ENCODE data around the gene HSDL2.
"Not testable (repeated sequence)": the region's sequence is repeated elsewhere in the genome, so short reads cannot be mapped to it uniquely, and the experiment has no call there.

The HSDL2 gene

GRCh38 chr9:112380102-112380824 is at the start of gene HSDL2:
Gene HSDL2 (plus strand): TSS chr9:112380108. CDS start chr9:112380164, 56 bp downstream.
- no peak for DNase-seq

- DNase-seq, result no peak
Observed at GRCh38 chr9:112331674-112331952, 48.3 kb upstream of the HSDL2 start.

- DNase-seq, result no peak
Observed at GRCh38 chr9:112332214-112332613, 47.7 kb upstream of the HSDL2 start.

GRCh38 chr9:112332674-112332976 is 47.3 kb upstream of the HSDL2 start:
- no peak for DNase-seq

GRCh38 chr9:112332977-112333638 is 46.8 kb upstream of the HSDL2 start, which contains the start of gene PTBP3:
Gene PTBP3 (minus strand): TSS chr9:112333619. CDS start chr9:112297865, 35,754 bp downstream.
- peak; percentile 90 for DNase-seq

- peak; percentile 97 for DNase-seq
Observed at GRCh38 chr9:112333639-112334431, 46.1 kb upstream of the HSDL2 start.

- DNase-seq, result no peak
Observed at GRCh38 chr9:112334432-112334841, 45.5 kb upstream of the HSDL2 start.

- no peak for DNase-seq
Observed at GRCh38 chr9:112337547-112337946, 42.4 kb upstream of the HSDL2 start.

GRCh38 chr9:112338561-112338960 is 41.3 kb upstream of the HSDL2 start:
- DNase-seq, result no peak

- DNase-seq, result no peak
Observed at GRCh38 chr9:112339886-112340285, 40.0 kb upstream of the HSDL2 start.

- DNase-seq, result peak; percentile 79
Observed at GRCh38 chr9:112341730-112342129, 38.2 kb upstream of the HSDL2 start.

GRCh38 chr9:112348257-112349007 is 31.5 kb upstream of the HSDL2 start:
- DNase-seq, result peak; percentile 62

GRCh38 chr9:112349008-112349333 is 30.9 kb upstream of the HSDL2 start:
- no peak for DNase-seq

- no peak for DNase-seq
Observed at GRCh38 chr9:112351184-112351583, 28.7 kb upstream of the HSDL2 start.

- no peak for DNase-seq
Observed at GRCh38 chr9:112352209-112352608, 27.7 kb upstream of the HSDL2 start.

GRCh38 chr9:112354081-112354743 is 25.7 kb upstream of the HSDL2 start:
- no peak for DNase-seq

- no peak for DNase-seq
Observed at GRCh38 chr9:112355427-112355897, 24.4 kb upstream of the HSDL2 start.

GRCh38 chr9:112360047-112360804 is 19.7 kb upstream of the HSDL2 start:
- no peak for DNase-seq

- DNase-seq, result no peak
Observed at GRCh38 chr9:112361601-112362000, 18.3 kb upstream of the HSDL2 start.

GRCh38 chr9:112364761-112365160 is 15.1 kb upstream of the HSDL2 start:
- no peak for DNase-seq

- not testable (repeated sequence) for DNase-seq
Observed at GRCh38 chr9:112365257-112365656, 14.7 kb upstream of the HSDL2 start.

- DNase-seq, result peak; percentile 64
Observed at GRCh38 chr9:112366591-112366990, 13.3 kb upstream of the HSDL2 start.
